Central memory CD4-positive, alpha-beta T cell (primary cell): ENCODE data around the gene GJB5.
"Not testable (repeated sequence)": the region's sequence is repeated elsewhere in the genome, so short reads cannot be mapped to it uniquely, and the experiment has no call there.

Experiments
- DNase-seq: peaks from one replicate; pipeline ENCODE4 v3.0.0; 2022
- total RNA-seq, 3 experiments: gene quantifications; one replicate each; lab custom pipeline; 2026; lab: John Stamatoyannopoulos, UW

The GJB5 gene
- total RNA-seq = 0 reads per million in 3 experiments

GRCh38 chr1:34754964-34755637, at the start of gene GJB5:
TSS of gene GJB5 (plus strand) at chr1:34755047. CDS start at chr1:34757331, 2,284 bp downstream.
- DNase-seq = no peak

- no peak for DNase-seq
Measured at GRCh38 chr1:34705077-34705476, 49.8 kb upstream of the GJB5 start.

- DNase-seq = no peak
Measured at GRCh38 chr1:34708106-34708505, 46.7 kb upstream of the GJB5 start.

GRCh38 chr1:34709547-34709946, 45.3 kb upstream of the GJB5 start:
- no peak for DNase-seq

GRCh38 chr1:34710812-34711211, 44.0 kb upstream of the GJB5 start:
- DNase-seq = no peak

- DNase-seq = no peak
Measured at GRCh38 chr1:34711485-34711884, 43.4 kb upstream of the GJB5 start.

- no peak for DNase-seq
Measured at GRCh38 chr1:34712007-34712688, 42.7 kb upstream of the GJB5 start.

GRCh38 chr1:34713443-34713842, 41.4 kb upstream of the GJB5 start:
- DNase-seq = no peak

- DNase-seq = no peak
Measured at GRCh38 chr1:34714386-34714785, 40.5 kb upstream of the GJB5 start.

- DNase-seq = no peak
Measured at GRCh38 chr1:34715139-34715538, 39.7 kb upstream of the GJB5 start.

- no peak for DNase-seq
Measured at GRCh38 chr1:34721241-34721640, 33.6 kb upstream of the GJB5 start.

- DNase-seq = no peak
Measured at GRCh38 chr1:34721646-34722355, 33.0 kb upstream of the GJB5 start.

GRCh38 chr1:34726861-34727260, 28.0 kb upstream of the GJB5 start:
- DNase-seq = no peak

GRCh38 chr1:34730485-34730884, 24.4 kb upstream of the GJB5 start:
- no peak for DNase-seq

- not testable (repeated sequence) for DNase-seq
Measured at GRCh38 chr1:34732831-34733230, 22.0 kb upstream of the GJB5 start.

- no peak for DNase-seq
Measured at GRCh38 chr1:34736692-34737091, 18.2 kb upstream of the GJB5 start.

- not testable (repeated sequence) for DNase-seq
Measured at GRCh38 chr1:34737236-34737635, 17.6 kb upstream of the GJB5 start.

- DNase-seq = no peak
Measured at GRCh38 chr1:34739613-34740012, 15.2 kb upstream of the GJB5 start.

GRCh38 chr1:34740161-34740868, 14.5 kb upstream of the GJB5 start:
- DNase-seq = no peak

- peak; percentile 45 for DNase-seq
Measured at GRCh38 chr1:34742667-34743270, 12.1 kb upstream of the GJB5 start.

- DNase-seq = no peak
Measured at GRCh38 chr1:34743775-34744174, 11.1 kb upstream of the GJB5 start.

- DNase-seq = no peak
Measured at GRCh38 chr1:34744851-34745250, 10.0 kb upstream of the GJB5 start.

- DNase-seq = no peak
Measured at GRCh38 chr1:34745666-34746065, 9.2 kb upstream of the GJB5 start.
